NCI-H2196 treated with DMSO at 0.1 percent for 48 hours (cell line): ENCODE data around the gene CMKLR1.

Experiments
- DNase-seq: peaks from one replicate; lab custom pipeline; 2025; ENCODE audit not compliant: unreplicated experiment; lab: John Stamatoyannopoulos, UW

The CMKLR1 gene

DNA sequence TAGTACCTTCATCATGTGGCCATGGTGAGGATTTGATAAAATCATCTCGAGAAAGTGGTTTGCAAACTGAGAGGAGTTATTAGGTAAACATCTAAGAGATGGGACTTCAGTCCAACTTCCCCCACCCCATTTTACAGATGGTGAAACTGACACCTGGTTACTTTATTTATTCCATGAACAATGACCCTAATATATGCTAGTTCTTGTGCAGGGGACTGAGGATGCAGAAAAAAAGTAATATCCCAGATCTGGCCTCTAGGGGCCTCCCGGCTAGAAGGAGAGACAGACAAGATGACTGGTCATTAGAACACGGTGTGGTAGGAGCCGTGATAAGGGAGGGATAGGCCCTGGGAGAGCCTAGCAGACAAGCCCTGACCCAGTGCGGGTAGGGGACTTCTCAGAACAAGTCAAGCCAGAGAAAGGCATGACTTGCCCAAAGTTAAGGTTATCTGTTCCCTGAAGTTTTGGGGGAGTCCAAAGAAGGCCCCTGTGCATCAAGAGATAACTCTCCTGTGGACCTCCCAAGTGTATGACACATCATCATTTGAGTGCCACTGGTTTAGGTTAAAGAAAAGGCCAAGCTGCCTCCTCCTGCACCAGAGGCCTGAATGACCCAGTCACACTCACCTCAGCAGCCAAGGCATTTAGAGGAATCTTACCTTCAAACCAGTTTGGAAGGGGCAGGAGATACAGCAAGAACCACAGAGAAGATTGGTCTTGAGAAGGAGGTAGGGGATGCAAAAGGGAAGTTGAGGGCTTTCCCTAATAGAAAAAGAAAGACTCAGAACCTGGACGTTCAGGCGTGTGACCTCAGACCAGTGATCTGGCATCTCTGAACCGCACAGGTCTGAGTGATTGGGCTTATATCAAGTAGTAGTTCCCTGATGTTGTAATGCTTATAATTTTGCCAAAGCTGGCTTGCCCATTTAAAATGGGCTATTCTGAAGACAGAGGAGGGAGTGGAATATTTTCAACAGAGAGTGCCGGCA, 1.6 kb downstream of the CMKLR1 start:
- no peak for DNase-seq

DNA sequence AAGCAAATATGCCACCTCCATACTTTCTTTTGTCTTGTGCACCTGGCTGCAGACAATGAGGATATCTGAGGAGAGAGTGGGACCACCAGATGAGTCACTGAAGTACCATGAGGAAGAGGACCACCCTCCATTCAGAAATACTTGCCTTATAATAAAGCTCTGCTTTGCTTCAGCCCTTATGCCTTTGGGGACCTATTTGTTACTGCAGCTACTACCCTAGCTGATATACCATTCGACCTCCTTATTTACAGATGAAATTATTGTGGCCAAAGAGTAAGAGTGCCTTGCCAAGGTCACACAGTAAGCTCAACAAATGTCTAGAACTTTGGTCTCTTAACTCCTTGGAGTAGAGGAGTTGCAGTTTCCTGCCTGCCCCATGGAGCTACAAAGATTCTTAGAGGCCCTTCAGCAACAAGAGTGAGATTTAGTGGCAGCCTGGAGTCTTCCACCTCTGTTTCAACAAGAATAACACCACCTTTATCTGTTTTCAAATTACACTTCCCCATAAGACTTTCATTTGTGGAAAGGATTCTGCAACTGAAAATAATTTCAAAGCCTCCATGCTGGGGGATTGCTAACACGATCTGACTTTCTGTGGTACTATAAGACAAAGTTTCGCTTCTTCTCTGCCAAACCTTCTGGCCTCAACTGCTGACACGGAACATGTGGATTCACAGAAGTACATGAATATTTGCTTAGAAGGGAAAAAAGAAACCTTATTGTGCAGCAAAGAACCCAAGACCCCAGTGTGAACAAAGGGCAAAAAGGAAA, 3.6 kb downstream of the CMKLR1 start:
- no peak for DNase-seq

DNA sequence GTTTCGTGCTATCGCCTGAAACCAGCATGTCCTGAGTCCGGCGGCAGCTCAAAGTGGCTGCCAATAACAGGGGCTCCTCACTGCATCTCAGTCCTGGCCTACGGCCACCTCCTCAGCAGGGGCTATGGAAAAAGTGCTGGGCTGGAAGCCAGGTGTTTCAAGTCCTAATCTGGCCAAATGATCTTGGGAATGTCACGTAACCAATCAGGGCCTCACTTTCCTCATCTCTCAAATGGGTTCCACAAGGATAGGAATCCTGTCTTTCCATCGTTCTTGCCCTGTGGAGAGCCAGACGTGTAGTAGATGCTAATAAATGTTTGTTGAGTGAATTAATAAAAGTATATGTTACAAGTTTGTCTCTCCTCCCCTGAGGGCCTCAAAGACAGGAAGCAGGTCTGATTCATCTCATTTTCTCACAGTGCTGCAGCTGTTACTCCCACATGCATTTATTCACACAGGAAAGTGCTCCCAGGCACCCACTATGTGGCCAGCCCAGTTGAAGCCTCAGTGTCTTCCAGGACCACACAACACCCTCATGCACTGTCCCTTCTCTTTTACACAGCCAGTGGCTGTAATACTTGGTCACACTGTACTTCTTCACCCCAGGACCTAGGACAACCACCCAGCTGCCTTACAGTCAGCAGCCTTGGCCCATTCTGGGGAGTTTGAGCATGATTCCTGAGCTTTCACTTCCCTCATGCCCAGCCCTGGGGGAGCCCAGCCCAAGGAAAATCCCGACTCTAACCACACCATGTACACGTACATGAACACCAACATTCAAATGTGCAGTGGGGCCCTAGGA, 5.0 kb downstream of the CMKLR1 start:
- DNase-seq = no peak

DNA sequence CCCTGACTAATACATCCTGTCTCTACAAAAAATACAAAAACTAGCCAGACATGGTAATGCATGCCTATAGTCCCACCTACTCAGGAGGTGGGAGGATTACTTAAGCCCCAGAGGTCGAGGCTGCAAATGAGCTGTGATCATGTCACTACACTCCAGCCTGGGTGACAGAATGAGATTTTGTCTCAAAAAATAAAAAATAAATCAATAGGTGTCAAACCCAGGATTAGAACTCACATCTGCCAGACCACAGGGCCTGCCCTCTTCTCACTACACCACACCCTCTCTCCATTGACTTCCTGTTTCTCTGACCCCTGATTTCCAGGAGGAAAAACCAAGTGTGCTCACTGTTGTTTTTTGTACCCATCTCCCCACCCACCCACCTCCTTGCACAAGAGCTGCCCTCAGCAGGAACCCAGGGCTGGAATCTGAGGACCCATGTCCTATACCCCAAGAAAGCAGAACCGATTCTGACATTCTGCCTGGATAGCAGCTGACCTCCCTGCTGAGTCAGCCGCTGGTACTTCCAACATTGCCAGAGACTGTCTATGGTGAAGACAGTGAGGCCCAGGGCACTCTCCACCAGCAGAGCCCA, 6.2 kb downstream of the CMKLR1 start:
- no peak for DNase-seq

DNA sequence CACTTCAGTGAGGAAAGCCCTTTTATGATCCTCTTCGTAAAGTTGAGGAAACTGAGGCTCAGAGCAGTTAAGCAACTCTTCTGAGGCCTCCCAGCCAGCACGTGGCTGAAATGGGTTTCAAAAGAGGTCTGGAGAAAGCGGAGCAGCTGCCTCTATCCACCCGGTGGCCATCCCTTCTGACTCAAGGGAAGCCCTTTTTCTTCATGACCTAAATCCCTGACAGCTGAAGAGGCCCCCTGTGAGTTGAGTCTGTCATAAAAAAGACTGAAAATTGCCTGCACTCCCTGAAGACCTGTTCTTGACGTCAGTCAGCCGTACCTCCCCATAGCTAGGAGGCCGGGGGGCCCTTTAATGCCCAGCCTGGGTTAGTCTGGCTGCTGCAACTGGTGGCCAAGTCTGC, 10.7 kb downstream of the CMKLR1 start:
- no peak for DNase-seq

DNA sequence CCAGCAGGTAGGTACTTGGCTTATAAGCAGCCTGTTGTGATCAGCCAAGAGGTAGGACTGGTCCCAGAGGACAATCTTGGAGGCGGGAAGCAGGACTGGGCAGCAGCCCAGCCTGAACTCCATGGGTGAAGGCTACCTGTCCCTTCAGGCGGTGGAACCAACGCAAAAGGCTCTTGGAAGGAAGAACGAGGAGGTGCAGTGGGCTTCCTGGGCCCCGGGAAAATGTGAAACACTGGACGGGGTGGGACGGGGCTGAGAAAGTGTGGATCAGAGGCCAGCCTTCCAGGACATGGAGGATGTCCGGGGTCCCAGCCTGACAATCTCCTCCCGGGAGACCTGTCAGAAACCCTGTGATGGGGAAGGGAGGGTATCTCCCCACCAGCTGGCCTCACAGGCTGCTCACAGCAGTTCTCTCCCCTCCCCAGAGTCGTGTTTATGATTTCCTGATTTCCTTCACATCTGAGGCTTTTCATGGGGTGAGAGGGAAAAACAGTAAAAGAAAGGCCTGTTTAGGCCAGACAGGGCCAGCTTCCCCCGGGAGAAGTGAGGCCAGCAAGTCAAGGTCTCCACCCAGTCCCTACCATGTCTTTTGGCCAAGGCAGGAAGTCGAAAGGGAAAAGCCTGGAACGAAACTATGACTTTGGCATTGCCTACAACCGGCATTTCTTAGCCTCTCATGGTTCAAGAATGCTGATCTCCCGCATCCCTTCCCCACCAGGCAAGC, 11.3 kb downstream of the CMKLR1 start:
- no peak for DNase-seq

DNA sequence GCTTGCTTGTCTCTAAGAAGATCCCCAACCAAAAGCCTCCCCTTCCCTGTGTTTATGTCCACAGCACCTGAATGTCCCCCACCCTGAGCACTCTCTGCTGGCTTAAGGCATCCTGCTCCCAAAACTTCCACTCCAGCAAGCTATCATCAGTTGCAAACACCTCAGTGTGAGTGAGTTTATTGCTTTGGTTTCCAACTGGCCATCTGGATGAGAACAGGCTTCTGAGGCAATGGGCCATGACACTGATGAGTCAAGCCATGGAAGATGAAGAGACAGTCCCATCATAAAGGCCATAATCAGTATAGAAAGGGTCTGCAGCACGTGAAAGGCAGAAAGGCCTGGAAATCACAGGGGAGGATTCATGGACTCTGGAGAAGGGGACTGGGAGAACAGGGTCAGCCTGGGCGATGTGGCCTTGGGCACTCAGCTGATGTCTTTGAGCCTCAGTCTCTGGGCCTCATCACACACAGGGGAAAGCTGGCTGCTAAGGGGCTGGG, 12.8 kb downstream of the CMKLR1 start:
- DNase-seq = no peak

DNA sequence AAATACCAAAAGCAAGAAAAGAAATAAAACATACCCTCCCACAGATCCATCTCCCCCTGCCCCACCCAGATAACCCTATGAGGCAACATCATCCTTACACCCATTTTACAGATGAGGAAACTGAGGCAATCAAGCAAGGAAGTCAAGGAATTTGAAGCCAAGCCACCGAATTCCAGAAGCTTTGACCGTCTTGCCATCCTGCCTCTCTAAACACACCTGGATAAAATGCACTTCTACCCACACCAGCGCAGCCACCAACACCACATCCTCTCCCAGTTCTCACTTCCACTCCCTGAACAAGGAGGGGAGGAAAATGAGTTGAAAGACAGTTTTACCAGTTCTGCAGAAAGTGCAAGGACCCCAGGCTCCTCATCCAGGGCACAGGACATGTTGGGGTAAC, 13.6 kb downstream of the CMKLR1 start:
- DNase-seq = no peak

DNA sequence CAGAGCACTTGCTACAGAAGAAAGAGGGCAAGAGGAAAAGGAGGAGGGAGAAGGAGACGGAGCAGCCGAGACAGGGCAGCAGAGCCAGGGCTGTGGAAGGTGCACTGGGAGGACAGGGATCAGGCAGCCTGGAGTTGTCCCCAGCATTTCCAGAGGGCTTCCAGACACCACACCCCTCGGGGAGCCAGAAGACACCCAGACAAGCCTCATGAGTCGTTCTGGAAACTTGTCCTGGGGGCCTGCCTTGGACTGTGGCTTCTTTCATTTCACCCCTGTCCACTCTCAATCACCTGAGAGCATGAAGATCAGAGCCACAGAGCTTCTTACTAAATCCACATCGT, 14.1 kb downstream of the CMKLR1 start:
- DNase-seq = no peak

DNA sequence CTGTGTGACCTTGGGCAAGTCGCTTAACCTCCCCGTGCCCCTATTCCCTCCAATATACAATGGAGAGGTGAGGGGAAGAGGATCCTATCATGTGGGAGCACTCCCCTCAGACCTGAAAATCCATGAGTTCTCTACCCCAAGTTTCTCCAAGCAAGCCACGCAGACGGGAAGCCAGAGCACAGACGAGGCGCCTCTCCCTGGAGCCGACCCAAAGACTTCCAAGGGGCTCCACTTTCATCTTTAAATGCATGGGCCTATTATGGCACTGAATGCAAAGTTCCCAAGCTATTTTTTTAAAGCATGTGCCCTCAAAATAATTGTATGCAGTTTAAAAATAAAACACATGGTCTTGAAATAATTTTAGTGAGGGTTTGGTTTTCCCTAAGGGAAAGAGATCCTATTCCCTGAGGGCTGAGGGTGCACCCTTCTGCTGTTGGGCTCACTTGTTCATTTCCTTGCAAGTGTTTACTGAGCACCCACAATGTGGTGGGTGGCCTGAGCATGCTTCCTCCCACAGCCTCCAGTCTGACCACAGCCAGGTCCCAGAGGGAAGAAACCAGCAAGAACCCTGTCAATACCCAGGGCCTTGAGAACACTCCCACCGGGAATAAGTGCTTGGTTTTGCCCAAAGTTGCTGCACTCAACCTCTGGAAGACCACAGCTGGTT, 14.6 kb downstream of the CMKLR1 start:
- no peak for DNase-seq

DNA sequence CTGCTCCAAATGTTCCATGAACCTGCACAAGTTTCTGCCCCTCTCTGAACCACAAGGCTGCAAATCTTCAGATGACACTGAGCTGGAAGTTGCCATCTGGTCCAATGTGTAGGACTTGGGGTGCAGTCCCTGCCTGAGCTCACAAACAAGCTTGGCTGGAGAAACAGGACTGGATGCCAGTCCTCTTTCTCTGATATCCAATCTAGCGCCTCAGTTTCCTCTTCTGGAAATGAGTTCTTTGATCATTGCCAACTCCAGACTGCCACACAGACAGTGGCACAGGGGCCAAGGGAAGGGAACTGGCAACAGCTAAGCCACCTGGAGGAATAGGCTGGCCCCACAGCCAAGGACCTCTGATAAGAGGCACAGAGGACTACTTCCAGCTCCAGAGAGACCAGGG, 15.5 kb downstream of the CMKLR1 start:
- DNase-seq = no peak

DNA sequence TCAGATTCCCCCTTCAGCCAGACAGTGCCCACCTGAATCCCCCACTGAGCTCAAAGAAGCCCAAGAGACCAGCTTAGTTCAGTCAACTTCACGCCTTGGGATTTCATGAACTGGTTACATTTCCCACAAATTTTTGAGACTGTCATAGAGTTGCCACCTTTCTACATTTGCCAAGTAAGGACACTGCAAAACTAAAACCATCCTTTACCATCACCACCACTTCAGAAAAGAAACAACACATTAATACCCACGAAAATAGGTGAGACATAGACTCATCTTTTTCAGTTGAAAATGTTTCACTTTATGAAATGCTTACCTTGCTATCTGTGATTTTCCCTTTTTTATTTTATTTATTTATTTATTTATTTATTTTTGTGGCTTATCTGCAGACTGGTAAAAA, 16.1 kb downstream of the CMKLR1 start:
- no peak for DNase-seq

DNA sequence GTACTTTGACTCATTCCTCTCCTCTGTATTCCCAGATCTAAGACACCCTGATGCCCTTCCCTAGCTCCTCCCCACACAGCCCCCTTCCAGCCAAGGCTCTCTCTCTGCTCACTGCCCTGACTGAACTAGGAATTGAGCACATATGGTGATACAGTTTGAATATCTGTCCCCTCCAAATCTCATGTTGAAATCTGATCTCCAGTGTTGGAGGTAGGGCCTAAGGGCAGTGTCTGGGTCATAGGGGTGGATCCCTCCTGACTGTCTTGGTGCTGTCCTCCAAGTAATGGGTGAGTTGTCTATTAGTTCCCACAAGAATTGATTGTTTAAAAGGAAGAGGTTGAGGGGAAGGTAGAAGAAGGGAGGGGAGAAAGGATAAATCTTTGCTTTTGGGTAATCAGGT, 17.4 kb downstream of the CMKLR1 start:
- no peak for DNase-seq

DNA sequence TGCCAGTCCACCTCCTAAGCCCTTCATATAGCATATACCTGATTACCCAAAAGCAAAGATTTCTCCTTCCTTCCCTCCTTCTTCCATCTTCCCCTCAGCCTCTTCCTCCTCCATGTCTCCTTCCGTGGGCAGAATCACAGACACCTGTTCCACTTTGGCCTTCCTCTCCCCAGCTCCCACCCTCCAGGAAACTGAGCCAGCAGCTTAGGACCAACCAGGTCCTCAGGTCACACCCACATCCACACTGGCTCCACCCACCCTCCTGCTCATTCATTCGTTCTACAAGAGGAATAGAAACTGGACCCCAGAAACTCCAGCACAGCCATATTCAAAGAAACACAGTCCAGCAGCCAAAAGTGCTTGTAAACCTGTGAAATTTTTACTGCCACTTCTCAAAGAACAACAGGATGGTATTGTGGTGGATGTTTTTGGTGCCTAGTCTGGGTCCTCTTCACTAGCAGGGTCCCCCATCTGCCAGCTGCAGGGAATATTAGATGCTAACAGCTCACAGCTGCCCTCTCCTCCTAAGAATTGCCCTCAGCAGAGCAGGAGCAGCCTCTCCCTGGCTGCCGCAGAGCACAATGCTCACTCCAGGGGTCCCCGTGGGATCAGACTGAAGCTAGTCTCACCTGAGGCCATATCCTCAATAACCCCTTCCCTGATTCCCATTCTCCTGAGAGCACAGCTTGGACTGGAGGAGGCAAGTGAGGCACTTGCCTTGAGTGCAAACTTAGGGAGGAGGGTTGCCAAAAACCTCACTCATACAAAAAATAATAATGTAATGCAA, 18.4 kb downstream of the CMKLR1 start:
- DNase-seq = no peak

DNA sequence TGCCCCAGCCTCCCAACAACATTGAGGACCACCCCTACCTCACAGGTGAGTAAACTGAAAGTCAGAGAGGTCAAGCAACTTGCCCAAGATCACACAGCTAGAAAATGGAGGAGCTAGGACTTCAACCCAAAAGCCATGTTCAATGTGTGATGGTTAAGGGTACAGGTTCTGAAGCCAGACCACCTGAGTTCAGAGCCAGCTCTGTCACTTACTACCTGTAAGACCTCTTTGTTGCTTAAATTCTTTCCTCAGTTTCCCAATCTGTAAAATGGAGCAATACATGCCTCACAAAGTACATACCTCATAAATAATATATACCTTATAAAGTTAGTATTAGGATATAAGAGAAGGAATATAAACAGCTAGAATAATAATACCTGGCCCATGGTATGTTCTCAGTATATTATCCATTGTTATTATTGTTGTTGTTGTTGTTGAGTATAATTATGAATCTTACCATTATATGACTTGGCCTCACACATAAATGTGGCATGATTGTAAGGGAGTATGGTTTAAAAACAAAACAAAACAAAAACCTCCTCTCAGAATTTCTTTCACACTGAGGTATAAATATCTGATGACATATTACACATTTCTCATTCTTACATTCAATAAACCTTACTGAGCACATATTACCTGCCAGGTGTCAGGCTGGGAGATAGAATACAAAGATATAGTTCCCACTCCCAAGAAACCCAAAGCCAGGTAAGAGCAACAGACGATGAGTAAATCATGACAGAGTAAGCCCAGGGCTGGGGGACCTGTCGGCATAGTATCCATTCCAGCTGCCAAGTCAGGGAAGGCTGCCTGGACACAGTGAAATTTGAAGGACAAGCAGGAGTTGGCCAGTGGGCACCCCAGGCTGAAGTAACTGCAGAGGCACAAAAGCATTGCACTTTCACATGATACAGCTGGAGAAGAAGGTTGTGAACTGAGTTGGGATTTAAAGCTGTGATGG, 19.6 kb downstream of the CMKLR1 start:
- no peak for DNase-seq

DNA sequence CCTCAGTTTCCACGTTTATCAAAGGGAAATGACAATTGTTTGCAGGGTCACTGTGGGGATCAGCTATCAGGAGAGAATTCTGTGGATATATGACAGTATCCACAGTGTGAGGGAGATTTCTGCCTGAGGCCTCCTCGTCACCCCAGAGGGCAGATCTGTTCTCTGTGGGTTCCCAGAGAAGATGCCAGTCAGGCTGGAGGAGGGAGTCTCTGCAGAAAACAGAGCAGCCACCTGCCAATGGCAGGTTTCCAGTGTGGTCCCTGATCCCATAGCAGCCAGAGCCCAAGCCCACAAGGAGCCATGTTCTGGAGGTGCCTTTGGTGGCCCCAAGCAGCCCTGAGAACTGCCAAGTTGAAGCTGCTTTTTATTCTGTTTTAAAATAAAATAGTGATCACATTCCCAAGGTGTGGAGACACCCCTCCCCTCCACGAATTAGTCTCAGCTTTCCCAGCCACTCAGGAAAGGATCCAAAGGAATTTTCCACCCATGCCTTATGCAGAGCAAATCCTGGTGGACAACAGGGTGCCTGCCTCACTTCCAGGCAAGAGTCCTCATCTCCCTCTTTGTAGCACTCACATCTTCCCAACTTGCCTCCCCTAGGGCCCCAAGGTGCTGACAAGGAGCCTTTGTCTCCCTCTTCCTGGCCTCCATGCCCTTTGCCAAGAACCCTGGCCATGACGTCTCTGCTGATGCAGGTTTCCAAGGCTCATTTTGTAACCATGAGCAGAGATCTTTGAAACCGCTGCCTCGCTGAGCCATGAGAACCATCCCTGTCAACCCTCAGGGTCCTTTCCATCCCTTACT, 20.4 kb downstream of the CMKLR1 start:
- DNase-seq = no peak
